ENCODE data around the gene GOLGA1. TPM values are rescaled to one million over a fixed set of nuclear protein-coding genes. Genes with fewer than 3 reads are reported as not detected.
A peak's percentile ranks its signal among the peaks of the same experiment; 100 is the strongest.
"Not testable (repeated sequence)": the region's sequence is repeated elsewhere in the genome, so short reads cannot be mapped to it uniquely, and the experiment has no call there.

Gene GOLGA1
- total RNA-seq, 1 donor, result 9.9 TPM

DNA sequence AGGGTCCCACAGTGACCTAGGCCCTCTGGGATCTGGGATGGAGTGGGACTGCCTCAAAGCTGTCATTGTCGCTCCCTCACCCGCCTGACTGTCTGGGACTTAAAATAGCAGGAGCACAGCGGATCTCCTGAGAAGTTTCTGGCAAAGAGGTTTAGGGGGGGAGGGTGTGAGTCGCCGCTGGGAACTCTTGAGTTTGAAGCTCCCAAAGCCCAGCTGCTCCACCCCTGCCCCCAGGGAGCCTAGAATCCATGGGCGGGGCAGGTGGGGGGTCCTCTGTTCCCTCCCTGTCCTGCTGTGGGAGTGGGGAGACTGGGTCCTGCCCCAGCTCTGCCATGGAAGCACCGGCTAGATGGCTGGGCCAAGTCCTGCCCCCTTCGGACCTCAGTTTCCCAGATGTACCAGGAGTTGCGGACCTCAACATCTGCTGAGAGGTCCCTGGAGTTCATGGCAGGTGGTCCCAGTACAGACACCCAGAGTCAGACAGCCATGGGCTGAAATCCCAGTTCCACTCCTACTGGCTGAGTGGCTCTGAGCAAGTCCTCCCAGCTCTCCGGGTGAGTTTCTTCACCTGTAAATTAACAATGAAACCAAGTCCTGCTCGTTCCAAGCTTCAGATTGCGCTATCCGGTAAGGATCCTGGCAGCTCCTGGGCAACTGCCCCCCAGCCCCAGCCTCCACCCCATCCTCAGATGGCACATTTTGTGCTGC lies 88.6 kb downstream of the GOLGA1 start:
- H3K4me3 ChIP-seq (ENCODE audit: low read depth, low read length), result no peak overlapping the region
- no peak for DNase-seq (ENCODE audit: low read depth)
- TF ChIP-seq CTCF (IDR thresholded peaks at IDR 0.05; ENCODE audit: insufficient read depth, low read depth, low read length), result no peak

DNA sequence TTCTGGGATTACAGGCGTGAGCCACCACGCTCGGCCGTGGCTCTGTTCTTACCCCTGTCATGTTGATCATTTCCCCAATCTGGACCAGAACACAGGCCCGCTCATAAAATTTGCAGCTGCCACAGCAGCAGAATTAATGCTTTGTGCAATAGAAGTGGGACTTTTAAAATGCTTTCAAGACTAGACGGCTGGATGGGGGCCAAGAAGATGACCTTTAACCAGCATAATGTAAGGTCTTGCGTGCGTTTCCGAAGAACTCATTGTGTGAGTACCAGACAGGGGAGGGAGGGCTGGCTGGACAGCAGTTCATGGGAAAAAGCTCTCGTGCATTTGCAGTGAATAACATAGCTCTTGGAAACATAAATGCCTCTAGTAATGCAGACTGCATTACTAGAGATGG lies 91.1 kb downstream of the GOLGA1 start:
- peak; percentile 85 for DNase-seq (ENCODE audit: low read depth)
- TF ChIP-seq CTCF (IDR thresholded peaks at IDR 0.05; ENCODE audit: insufficient read depth, low read depth, low read length), result no peak
- no peak overlapping the region for H3K4me3 ChIP-seq (ENCODE audit: low read depth, low read length)

- no peak for DNase-seq (ENCODE audit: low read depth)
- H3K4me3 ChIP-seq (ENCODE audit: low read depth, low read length), result no peak overlapping the region
- TF ChIP-seq CTCF (IDR thresholded peaks at IDR 0.05; ENCODE audit: insufficient read depth, low read depth, low read length), result no peak
These were observed 93.9 kb downstream of the GOLGA1 start for GRCh38 chr9:124846969-124847368.

DNA sequence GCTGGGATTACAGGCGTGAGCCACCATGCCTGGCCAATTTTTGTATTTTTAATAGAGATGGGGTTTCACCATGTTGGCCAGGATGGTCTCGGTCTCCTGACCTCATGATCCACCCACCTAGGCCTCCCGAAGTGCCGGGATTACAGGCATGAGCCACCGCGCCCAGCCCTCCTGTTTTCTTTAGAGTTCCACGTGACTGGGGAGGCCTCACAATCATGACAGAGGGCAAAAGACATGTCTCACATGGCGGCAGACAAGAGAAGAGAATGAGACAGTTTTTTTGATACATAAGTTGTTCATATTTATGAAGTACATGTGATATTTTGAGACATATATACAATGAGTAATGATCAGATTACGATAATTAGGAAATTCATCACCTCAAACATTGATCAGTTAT lies 94.4 kb downstream of the GOLGA1 start:
- not testable (repeated sequence) for H3K4me3 ChIP-seq (ENCODE audit: low read depth, low read length); DNase-seq (ENCODE audit: low read depth)

- H3K4me3 ChIP-seq (ENCODE audit: low read depth, low read length), result no peak overlapping the region
- DNase-seq (ENCODE audit: low read depth), result no peak
- no peak for TF ChIP-seq CTCF (IDR thresholded peaks at IDR 0.05; ENCODE audit: insufficient read depth, low read depth, low read length)
These were observed 96.6 kb downstream of the GOLGA1 start for GRCh38 chr9:124844291-124844690.

DNA sequence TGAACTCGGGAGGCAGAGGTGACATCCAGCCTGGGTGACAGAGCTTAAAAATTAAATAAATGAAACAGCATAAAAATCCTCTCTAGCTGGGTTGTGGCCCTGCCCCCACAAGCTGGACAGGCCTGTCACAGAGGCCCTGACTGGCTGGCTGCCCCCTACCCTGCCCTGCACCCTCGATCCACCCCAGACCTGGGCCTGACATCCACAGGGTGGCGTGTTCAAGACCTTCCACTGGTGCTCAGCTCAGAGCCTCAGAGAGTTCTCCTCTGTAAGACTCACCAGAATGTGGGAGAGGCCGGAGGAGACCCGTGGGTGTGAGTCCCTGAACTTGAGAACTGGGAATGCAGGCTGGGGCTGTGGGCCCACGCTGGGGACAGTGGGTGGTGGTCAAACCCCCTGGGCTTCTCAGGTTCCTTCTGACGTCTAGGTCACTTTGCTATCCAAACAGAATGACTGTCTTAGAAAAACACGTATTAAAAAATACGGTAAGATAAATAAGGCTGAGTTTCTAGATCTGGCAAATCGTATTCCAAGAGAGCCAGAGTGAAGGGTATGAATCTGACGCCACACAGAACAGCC lies 97.3 kb downstream of the GOLGA1 start:
- H3K4me3 ChIP-seq (ENCODE audit: low read depth, low read length), result no peak overlapping the region
- no peak for TF ChIP-seq CTCF (IDR thresholded peaks at IDR 0.05; ENCODE audit: insufficient read depth, low read depth, low read length)
- no peak for DNase-seq (ENCODE audit: low read depth)

DNA sequence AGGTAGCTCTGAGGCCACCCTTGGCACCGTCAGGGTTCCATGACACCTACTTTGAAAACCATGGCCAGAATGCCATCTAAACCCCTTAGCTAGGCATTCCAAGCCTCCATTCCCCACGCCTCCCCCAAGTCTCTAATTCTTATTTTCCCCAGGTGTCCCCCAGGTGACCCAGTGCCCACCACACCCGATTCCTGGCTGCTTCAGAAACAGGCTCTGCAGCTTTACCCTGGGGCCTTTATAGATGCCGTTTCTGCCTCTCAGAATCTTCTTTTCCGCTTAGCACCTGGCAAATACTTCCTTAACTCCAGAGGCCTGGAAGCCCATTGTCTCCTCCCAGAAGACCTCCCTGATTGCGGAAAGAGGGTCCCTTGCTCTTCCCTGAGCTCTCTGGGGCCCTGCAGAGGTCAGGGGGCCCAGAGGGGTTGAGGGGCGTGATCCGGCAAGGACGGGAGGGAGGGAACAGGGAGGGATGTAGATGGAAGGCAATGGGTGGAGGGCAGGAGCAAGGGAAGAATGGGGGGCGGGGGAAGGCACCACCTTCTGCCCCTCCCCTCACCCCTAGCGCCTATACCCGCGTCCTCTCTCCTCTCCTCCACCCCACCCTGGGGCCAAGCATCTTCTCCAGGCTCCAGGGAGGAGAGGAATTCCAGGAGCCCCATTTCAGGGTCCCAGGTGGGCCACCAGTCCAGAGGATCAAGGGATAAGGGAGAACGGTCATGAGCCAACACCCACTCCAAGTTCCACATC lies 99.6 kb downstream of the GOLGA1 start:
- no peak for DNase-seq (ENCODE audit: low read depth)
- no peak overlapping the region for H3K4me3 ChIP-seq (ENCODE audit: low read depth, low read length)
- TF ChIP-seq CTCF (IDR thresholded peaks at IDR 0.05; ENCODE audit: insufficient read depth, low read depth, low read length), result no peak
